HG03571 (cell line): ENCODE measurements around the gene ANKRD2.
"Not testable (repeated sequence)": the region's sequence is repeated elsewhere in the genome, so short reads cannot be mapped to it uniquely, and the experiment has no call there.

Source experiments
- ATAC-seq: cut with Tn5 transposase; IDR thresholded peaks from one replicate; pipeline ENCODE4 v1.9.1; 2021; ENCODE audit not compliant: unreplicated experiment

The ANKRD2 gene

GRCh38 chr10:97572214-97572989 lies at the start of gene ANKRD2:
Gene ANKRD2, plus strand, starts transcription at chr10:97572779. Its CDS starts 10 bp downstream, at chr10:97572789.
- ATAC-seq: no peak

- ATAC-seq: no peak
Measured at GRCh38 chr10:97522937-97523336, 49.6 kb upstream of the ANKRD2 start.

GRCh38 chr10:97525086-97525485 lies 47.5 kb upstream of the ANKRD2 start:
- ATAC-seq: no peak

GRCh38 chr10:97525683-97526110 lies 46.9 kb upstream of the ANKRD2 start:
- ATAC-seq: no peak

- not testable (repeated sequence) for ATAC-seq
Measured at GRCh38 chr10:97528876-97529275, 43.7 kb upstream of the ANKRD2 start.

GRCh38 chr10:97529685-97530465 lies 42.7 kb upstream of the ANKRD2 start:
- no peak for ATAC-seq

GRCh38 chr10:97531401-97531986 lies 41.1 kb upstream of the ANKRD2 start:
- ATAC-seq: no peak

- ATAC-seq: no peak
Measured at GRCh38 chr10:97532935-97533671, 39.5 kb upstream of the ANKRD2 start.

- no peak for ATAC-seq
Measured at GRCh38 chr10:97533888-97534287, 38.7 kb upstream of the ANKRD2 start.

GRCh38 chr10:97534746-97535367 lies 37.7 kb upstream of the ANKRD2 start:
- ATAC-seq: no peak

- no peak for ATAC-seq
Measured at GRCh38 chr10:97537186-97537869, 35.3 kb upstream of the ANKRD2 start.

GRCh38 chr10:97538411-97538810 lies 34.2 kb upstream of the ANKRD2 start:
- no peak for ATAC-seq

- no peak for ATAC-seq
Measured at GRCh38 chr10:97538839-97539238, 33.7 kb upstream of the ANKRD2 start.

GRCh38 chr10:97539523-97540200 lies 32.9 kb upstream of the ANKRD2 start:
- ATAC-seq: no peak

- no peak for ATAC-seq
Measured at GRCh38 chr10:97540669-97541500, 31.7 kb upstream of the ANKRD2 start.

- ATAC-seq: no peak
Measured at GRCh38 chr10:97542169-97543024, 30.2 kb upstream of the ANKRD2 start.

- no peak for ATAC-seq
Measured at GRCh38 chr10:97543025-97543546, 29.5 kb upstream of the ANKRD2 start.
